ENCODE results near the gene DBNDD2. TPM values are rescaled to one million over a fixed set of nuclear protein-coding genes. Genes with fewer than 3 reads are reported as not detected.

Gene DBNDD2
- total and polyA plus RNA-seq, 5 donors, result 163 to 228 (median 180) TPM

- intact Hi-C loops (cut with DNase I), result no loop called here
- DNase-seq, result peak; percentile 63 to 89 (median 85)
- H3K27ac ChIP-seq (ENCODE audit: low read length), result peak overlapping the region; percentile 16
- no peaks in the 10 kb centered on the region for H3K27me3 ChIP-seq (ENCODE audit: control insufficient read depth, insufficient read depth)
- H3K4me1 ChIP-seq (ENCODE audit: control insufficient read depth, insufficient read depth, low read length), result no peaks in the 10 kb centered on the region
- peak overlapping the region; percentile 85 for H3K4me3 ChIP-seq (ENCODE audit: low read length)
- WGBS, result 2% methylated on average over 49 of the region's 49 CpGs
- peak; percentile 32 to 67 for ATAC-seq
- H3K9me3 ChIP-seq (ENCODE audit: control insufficient read depth, low read length), result no peaks in the 10 kb centered on the region
These were observed 2.4 kb upstream of the DBNDD2 start for GRCh38 chr20:45405571-45406259.

- Histone ChIP-seq H3K4me1 (ENCODE audit: control insufficient read depth, insufficient read depth, low read length) (no peaks in the 10 kb centered on the region), H3K9me3 (ENCODE audit: control insufficient read depth, low read length) (no peaks in the 10 kb centered on the region), H3K4me3 (ENCODE audit: low read length) (peak overlapping the region; percentile 85), H3K27ac (ENCODE audit: low read length) (peak overlapping the region; percentile 92), H3K27me3 (ENCODE audit: control insufficient read depth, insufficient read depth) (no peaks in the 10 kb centered on the region)
- intact Hi-C loops (cut with DNase I), result no loop called here
- under 1% methylated on average over 84 of the region's 87 CpGs for WGBS
- DNase-seq, result peak; percentile 85 to 95 (median 93)
- peak; percentile 79 to 87 for ATAC-seq
These were observed 1.6 kb upstream of the DBNDD2 start for GRCh38 chr20:45406260-45407066.

- Histone ChIP-seq H3K4me3 (ENCODE audit: low read length) (peak overlapping the region; percentile 85), H3K9me3 (ENCODE audit: control insufficient read depth, low read length) (no peaks in the 10 kb centered on the region), H3K27ac (ENCODE audit: low read length) (peak overlapping the region; percentile 92), H3K4me1 (ENCODE audit: control insufficient read depth, insufficient read depth, low read length) (no peaks in the 10 kb centered on the region), H3K27me3 (ENCODE audit: control insufficient read depth, insufficient read depth) (no peaks in the 10 kb centered on the region)
- WGBS, result 9% methylated on average over 30 of the region's 30 CpGs
- ATAC-seq (peak; percentile 60 to 68), DNase-seq (peak; percentile 69 to 81 (median 79))
- intact Hi-C loops (cut with DNase I), result no loop called here
These were observed 883 bp upstream of the DBNDD2 start for GRCh38 chr20:45407067-45407745.

GRCh38 chr20:45408646-45409213, 641 bp downstream of the DBNDD2 start:
- intact Hi-C loops (cut with DNase I), result no loop called here
- Histone ChIP-seq H3K27ac (ENCODE audit: low read length) (peak overlapping the region; percentile 92), H3K4me3 (ENCODE audit: low read length) (peak overlapping the region; percentile 3), H3K9me3 (ENCODE audit: control insufficient read depth, low read length) (no peaks in the 10 kb centered on the region), H3K4me1 (ENCODE audit: control insufficient read depth, insufficient read depth, low read length) (no peaks in the 10 kb centered on the region), H3K27me3 (ENCODE audit: control insufficient read depth, insufficient read depth) (no peaks in the 10 kb centered on the region)
- DNase-seq (no peak), ATAC-seq (no peak)
- 69% methylated on average over 7 of the region's 7 CpGs for WGBS

GRCh38 chr20:45409521-45410272, 1.6 kb downstream of the DBNDD2 start:
- Histone ChIP-seq H3K4me1 (ENCODE audit: control insufficient read depth, insufficient read depth, low read length) (no peaks in the 10 kb centered on the region), H3K27ac (ENCODE audit: low read length) (no peak overlapping the region), H3K27me3 (ENCODE audit: control insufficient read depth, insufficient read depth) (no peaks in the 10 kb centered on the region), H3K4me3 (ENCODE audit: low read length) (no peak overlapping the region), H3K9me3 (ENCODE audit: control insufficient read depth, low read length) (no peaks in the 10 kb centered on the region)
- DNase-seq (no peak), ATAC-seq (no peak)
- WGBS, result 88% methylated on average over 7 of the region's 7 CpGs
- intact Hi-C loops (cut with DNase I), result no loop called here

GRCh38 chr20:45410887-45411286, 2.8 kb downstream of the DBNDD2 start:
- H3K4me3 ChIP-seq (ENCODE audit: low read length), result no peak overlapping the region
- no peaks in the 10 kb centered on the region for H3K4me1 ChIP-seq (ENCODE audit: control insufficient read depth, insufficient read depth, low read length)
- peak overlapping the region; percentile 61 for H3K27ac ChIP-seq (ENCODE audit: low read length)
- H3K9me3 ChIP-seq (ENCODE audit: control insufficient read depth, low read length), result no peaks in the 10 kb centered on the region
- ATAC-seq, result no peak
- WGBS, result 65% methylated on average over 8 of the region's 8 CpGs
- intact Hi-C loops (cut with DNase I), result no loop called here
- no peaks in the 10 kb centered on the region for H3K27me3 ChIP-seq (ENCODE audit: control insufficient read depth, insufficient read depth)
- DNase-seq, result no peak

GRCh38 chr20:45412653-45413052, 4.6 kb downstream of the DBNDD2 start:
- intact Hi-C loops (cut with DNase I), result no loop called here
- 87% methylated on average over 5 of the region's 5 CpGs for WGBS
- Histone ChIP-seq H3K4me3 (ENCODE audit: low read length) (no peak overlapping the region), H3K4me1 (ENCODE audit: control insufficient read depth, insufficient read depth, low read length) (no peaks in the 10 kb centered on the region), H3K27me3 (ENCODE audit: control insufficient read depth, insufficient read depth) (no peaks in the 10 kb centered on the region), H3K27ac (ENCODE audit: low read length) (no peak overlapping the region), H3K9me3 (ENCODE audit: control insufficient read depth, low read length) (no peaks in the 10 kb centered on the region)
- ATAC-seq (no peak), DNase-seq (no peak)

- DNase-seq, result no peak
- intact Hi-C loops (cut with DNase I), result no loop called here
- WGBS, result 76% methylated on average over 3 of the region's 3 CpGs
- Histone ChIP-seq H3K4me1 (ENCODE audit: control insufficient read depth, insufficient read depth, low read length) (peaks cover 3% of the 10 kb centered on the region), H3K27me3 (ENCODE audit: control insufficient read depth, insufficient read depth) (no peaks in the 10 kb centered on the region), H3K27ac (ENCODE audit: low read length) (no peak overlapping the region), H3K9me3 (ENCODE audit: control insufficient read depth, low read length) (no peaks in the 10 kb centered on the region), H3K4me3 (ENCODE audit: low read length) (no peak overlapping the region)
- no peak for ATAC-seq
These were observed 5.4 kb downstream of the DBNDD2 start for GRCh38 chr20:45413479-45413878.

- DNase-seq, result peak; percentile 86 to 95 (median 93)
- H3K27ac ChIP-seq (ENCODE audit: low read length), result peak within 1 kb of the TSS; percentile 38
- H3K9me3 ChIP-seq (ENCODE audit: control insufficient read depth, low read length), result no peaks in the 10 kb centered on the region
- peaks cover 11% of the 10 kb centered on the region for H3K4me1 ChIP-seq (ENCODE audit: control insufficient read depth, insufficient read depth, low read length)
- peak; percentile 84 to 87 for ATAC-seq
- intact Hi-C loops (cut with DNase I), result no loop called here
- peak within 1 kb of the TSS; percentile 74 for H3K4me3 ChIP-seq (ENCODE audit: low read length)
- under 1% methylated on average over 52 of the region's 52 CpGs for WGBS
- H3K27me3 ChIP-seq (ENCODE audit: control insufficient read depth, insufficient read depth), result no peaks in the 10 kb centered on the region
These were observed 7.9 kb downstream of the DBNDD2 start, which contains the start of gene PIGT for GRCh38 chr20:45415822-45416637. Gene PIGT (plus strand): TSS chr20:45416141. CDS start chr20:45416157, 16 bp downstream.

- Histone ChIP-seq H3K27ac (ENCODE audit: low read length) (no peak overlapping the region), H3K4me3 (ENCODE audit: low read length) (peak overlapping the region; percentile 74), H3K27me3 (ENCODE audit: control insufficient read depth, insufficient read depth) (no peaks in the 10 kb centered on the region), H3K4me1 (ENCODE audit: control insufficient read depth, insufficient read depth, low read length) (peaks cover 11% of the 10 kb centered on the region), H3K9me3 (ENCODE audit: control insufficient read depth, low read length) (no peaks in the 10 kb centered on the region)
- 65% methylated on average over 2 of the region's 2 CpGs for WGBS
- intact Hi-C loops (cut with DNase I), result no loop called here
- DNase-seq (no peak), ATAC-seq (no peak)
These were observed 8.8 kb downstream of the DBNDD2 start for GRCh38 chr20:45416917-45417316.
